Measurements from ENCODE around the gene ECI2.

The ECI2 gene, protein sequence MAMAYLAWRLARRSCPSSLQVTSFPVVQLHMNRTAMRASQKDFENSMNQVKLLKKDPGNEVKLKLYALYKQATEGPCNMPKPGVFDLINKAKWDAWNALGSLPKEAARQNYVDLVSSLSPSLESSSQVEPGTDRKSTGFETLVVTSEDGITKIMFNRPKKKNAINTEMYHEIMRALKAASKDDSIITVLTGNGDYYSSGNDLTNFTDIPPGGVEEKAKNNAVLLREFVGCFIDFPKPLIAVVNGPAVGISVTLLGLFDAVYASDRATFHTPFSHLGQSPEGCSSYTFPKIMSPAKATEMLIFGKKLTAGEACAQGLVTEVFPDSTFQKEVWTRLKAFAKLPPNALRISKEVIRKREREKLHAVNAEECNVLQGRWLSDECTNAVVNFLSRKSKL

GRCh38 chr6:4134841-4135664, at the start of gene ECI2:
TSS of gene ECI2 (minus strand) at chr6:4135575. CDS start at chr6:4135560, 15 bp downstream.
- peak; percentile 46 for DNase-seq (ENCODE audit: low spot score)

- DNase-seq (ENCODE audit: low spot score): no peak
These were observed 45.4 kb upstream of the ECI2 start for GRCh38 chr6:4180652-4181255.

DNA sequence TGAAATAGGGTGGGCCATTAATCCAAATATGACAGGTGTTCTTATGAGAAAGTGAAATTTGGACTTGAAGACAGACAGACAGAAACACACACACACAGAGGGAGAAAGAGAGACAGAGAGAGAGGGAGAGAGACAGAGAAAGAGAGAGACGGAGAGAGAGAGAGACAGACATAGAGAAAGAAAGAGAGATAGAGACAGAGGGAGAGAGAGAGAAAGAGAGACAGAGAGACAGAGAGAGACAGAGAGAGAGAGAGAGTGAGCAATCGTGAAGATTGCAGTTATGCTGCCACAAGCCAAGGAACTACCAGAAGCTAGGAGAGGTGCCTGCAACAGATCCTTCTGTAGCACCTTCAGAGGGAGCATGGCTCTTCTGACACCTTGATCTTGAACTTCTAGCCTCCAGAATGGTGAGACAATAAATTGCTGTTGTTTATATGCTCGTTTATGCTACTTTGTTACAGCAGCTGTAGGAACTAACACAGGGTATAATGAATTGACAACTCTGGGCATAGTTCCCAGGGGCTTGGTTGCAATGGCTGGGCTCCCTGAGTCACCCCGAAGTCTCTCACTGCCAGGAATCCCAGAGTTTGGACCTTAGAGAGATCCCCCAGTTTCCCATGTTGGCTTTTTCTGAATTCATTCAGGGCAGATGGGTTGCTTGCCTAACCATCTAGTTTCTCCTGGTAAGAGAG, 44.7 kb upstream of the ECI2 start:
- no peak for DNase-seq (ENCODE audit: low spot score)

DNA sequence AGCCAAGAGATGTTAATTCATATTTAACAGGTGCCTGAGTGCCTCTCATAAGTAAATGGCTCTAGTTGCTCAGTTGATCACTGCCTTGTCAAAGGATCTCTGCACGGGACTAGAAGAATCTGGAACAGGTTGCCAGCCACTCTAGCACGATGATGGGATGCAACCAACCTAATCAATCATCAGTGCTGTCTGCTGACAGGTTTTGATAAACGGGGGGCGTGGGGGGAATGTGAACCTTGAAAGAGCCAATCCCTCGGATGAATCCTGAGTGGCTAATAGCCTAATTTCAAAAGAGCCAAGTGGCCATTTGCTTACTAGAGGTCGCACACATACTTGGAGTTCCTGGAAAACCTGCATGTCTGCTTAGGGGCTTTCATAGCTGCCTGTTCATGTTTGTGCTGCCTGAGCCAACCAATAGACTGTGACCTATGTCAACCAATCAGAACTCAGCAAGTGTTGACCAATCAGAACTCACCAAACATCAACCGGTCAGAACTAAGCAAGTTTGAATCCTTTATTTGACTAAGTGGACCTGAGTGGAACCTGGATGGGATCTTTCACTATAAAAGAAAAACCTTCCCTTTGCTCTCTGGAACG, 43.5 kb upstream of the ECI2 start:
- DNase-seq (ENCODE audit: low spot score): no peak

- DNase-seq (ENCODE audit: low spot score): no peak
These were observed 41.5 kb upstream of the ECI2 start for GRCh38 chr6:4176907-4177306.

- DNase-seq (ENCODE audit: low spot score): no peak
These were observed 38.7 kb upstream of the ECI2 start for GRCh38 chr6:4174042-4174441.

DNA sequence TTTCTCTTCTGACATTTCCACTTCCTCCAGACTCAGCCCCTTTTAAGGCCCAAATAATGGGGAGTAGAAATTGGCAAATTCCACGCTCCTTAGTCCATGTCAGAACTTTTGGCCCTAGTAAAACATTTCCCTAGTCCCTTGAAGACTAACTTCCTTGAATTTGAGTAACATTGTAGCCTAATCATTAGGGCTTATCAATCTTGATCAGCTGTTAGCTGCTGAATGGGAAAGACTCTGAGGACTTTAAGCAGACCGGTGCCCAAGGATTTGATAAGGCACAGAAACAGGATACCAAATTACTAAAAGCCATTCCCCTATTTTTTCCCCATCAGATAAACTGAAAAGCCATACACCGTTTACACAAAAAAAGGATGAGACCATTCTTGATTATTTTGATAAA, 37.0 kb upstream of the ECI2 start:
- DNase-seq (ENCODE audit: low spot score): no peak

DNA sequence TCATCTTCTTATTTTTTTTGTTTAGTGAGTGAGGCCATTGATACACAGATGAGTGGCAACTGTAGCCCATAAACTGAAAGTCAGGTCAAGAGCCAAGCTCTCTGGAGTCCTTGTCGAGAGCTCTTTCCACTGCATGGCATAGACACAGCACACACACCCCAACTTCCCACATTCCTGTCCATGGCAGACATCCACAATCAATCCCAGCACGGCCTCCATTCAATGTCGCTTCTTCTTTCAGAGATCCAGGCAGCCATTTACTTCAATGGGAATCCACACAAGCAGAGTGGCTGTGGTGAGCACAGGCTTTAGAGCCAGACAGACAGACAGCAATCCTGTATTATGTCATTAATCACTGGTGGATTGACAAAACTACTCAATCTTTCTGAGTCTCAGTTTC, 34.9 kb upstream of the ECI2 start:
- DNase-seq (ENCODE audit: low spot score): no peak

GRCh38 chr6:4169028-4169789, 33.8 kb upstream of the ECI2 start:
- peak; percentile 8 for DNase-seq (ENCODE audit: low spot score)

- no peak for DNase-seq (ENCODE audit: low spot score)
These were observed 32.5 kb upstream of the ECI2 start for GRCh38 chr6:4167833-4168232.

DNA sequence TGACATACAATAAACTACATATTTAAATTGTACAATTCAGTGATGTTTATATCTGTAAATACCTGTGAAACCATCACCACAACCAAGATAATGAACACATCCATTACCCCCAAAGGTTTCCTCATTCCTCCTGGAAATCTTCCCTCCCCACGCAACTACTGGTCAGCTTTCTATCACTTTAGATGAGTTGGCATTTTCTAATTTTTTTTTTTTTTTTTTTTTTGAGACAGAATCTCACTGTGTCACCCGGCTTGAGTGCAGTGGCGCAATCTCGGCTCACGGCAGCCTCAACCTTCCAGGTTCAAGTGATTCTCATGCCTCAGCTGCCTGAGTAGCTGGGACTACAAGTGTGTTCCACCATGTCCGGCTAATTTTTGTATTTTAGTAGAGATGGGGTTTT, 31.7 kb upstream of the ECI2 start:
- DNase-seq (ENCODE audit: low spot score): no peak

GRCh38 chr6:4164456-4164855, 29.1 kb upstream of the ECI2 start:
- no peak for DNase-seq (ENCODE audit: low spot score)

- no peak for DNase-seq (ENCODE audit: low spot score)
These were observed 28.7 kb upstream of the ECI2 start for GRCh38 chr6:4164117-4164442.

- no peak for DNase-seq (ENCODE audit: low spot score)
These were observed 28.2 kb upstream of the ECI2 start for GRCh38 chr6:4163408-4164116.

DNA sequence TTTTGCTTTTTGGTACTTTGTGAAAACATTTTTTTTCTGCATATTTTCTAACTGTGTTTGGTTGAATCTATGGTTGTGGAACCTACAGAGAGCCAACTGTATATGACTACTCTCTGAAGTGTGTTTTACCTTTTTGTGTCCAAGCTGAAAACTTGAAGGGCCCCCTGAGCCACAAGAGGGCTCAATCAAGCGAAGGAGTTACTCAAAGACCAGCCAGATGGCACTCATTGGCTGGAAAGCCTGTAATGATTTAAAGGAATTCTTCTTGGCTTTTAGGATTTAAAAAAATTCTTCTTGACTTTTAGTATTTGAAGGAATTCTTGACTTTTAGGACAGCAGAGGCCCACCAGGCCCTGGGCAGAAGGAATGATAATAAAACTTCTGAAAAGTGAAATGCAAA, 27.0 kb upstream of the ECI2 start:
- no peak for DNase-seq (ENCODE audit: low spot score)

- DNase-seq (ENCODE audit: low spot score): no peak
These were observed 24.1 kb upstream of the ECI2 start for GRCh38 chr6:4159491-4159890.

DNA sequence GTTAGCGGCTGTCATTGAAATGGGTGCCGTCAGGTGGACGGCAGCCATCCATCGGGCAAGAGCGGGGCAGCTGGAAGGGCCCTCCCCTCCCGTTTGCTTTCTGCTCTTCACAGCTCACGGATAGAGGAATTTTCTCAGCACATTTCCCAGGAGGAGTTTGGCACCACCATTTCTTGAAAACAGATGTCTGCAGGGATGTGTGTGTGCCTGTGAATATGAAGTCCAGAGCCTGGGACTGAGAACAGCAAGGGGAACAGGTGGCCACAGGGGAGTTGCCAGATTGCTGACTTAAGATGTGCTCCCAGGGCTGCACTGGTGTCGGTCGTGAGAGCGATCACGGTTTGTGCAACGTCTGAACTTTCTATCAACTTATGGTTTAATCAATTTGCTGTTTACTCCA, 22.1 kb upstream of the ECI2 start:
- no peak for DNase-seq (ENCODE audit: low spot score)

DNA sequence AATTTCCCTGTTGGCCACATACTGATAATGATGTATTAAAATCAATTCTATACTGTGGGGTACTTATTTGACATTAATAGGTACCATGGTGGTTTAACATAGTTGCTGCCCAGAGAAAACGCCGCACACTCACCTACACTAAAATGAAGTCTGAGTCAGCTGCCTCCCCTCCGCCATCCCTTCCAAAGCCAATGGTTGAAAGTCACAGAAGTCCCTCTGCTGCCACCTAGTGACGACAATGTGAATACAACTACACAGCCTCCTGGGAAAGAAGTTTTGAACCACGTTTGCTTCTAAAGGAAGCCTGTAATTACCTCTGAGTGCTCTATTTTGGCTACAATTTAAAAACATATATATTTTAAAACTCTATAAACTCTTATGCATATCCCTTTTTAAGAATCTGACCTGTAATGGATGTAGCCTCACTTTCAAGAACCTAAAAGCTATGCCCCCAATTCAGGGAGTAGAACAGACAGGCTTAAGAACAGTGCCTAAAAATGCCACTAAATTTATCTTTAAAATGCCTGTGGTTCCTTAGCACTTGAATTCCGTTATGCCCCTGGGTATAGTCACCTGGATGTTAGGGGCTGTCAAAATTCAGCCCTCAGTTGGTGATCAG, 20.6 kb upstream of the ECI2 start:
- peak; percentile 88 for DNase-seq (ENCODE audit: low spot score)

- no peak for DNase-seq (ENCODE audit: low spot score)
These were observed 18.2 kb upstream of the ECI2 start for GRCh38 chr6:4153514-4153985.

- DNase-seq (ENCODE audit: low spot score): no peak
These were observed 9.7 kb upstream of the ECI2 start for GRCh38 chr6:4145083-4145482.

All from pons (tissue), 1 donor.